Mesodermal cell (in vitro differentiated cells): ENCODE data around the gene CEP72.
"Not testable (repeated sequence)": the region's sequence is repeated elsewhere in the genome, so short reads cannot be mapped to it uniquely, and the experiment has no call there.

Source experiments
- H3K27ac ChIP-seq: 2 replicates; pipeline ENCODE4 v1.7.0; 2013; ENCODE audit warnings: mild to moderate bottlenecking, low read depth, low read length, moderate library complexity; ENCODE audit not compliant: severe bottlenecking
- H3K36me3 ChIP-seq: 2 replicates; pipeline ENCODE4 v1.7.1; 2013; ENCODE audit warnings: mild to moderate bottlenecking, low read length, moderate library complexity; ENCODE audit not compliant: control insufficient read depth, insufficient read depth
- H3K4me1 ChIP-seq: one replicate; pipeline ENCODE4 v1.7.1; 2013; ENCODE audit warnings: mild to moderate bottlenecking, low read length; ENCODE audit not compliant: insufficient read depth, control insufficient read depth, poor library complexity, severe bottlenecking
- H3K4me3 ChIP-seq: 2 replicates; pipeline ENCODE4 v1.7.0; 2013; ENCODE audit warnings: low read length, control low read depth, mild to moderate bottlenecking; ENCODE audit not compliant: insufficient read depth, poor library complexity, severe bottlenecking; ENCODE audit errors: extremely low read depth
- H3K9me3 ChIP-seq: 2 replicates; pipeline ENCODE4 v1.7.1; 2013; ENCODE audit warnings: mild to moderate bottlenecking, low read length, moderate library complexity; ENCODE audit not compliant: control insufficient read depth
- WGBS, 2 experiments: methylation state at CpG; one replicate each; pipeline ENCODE4 v1.1.5; 2013; ENCODE audit warnings: missing lambda C conversion rate in 2 of 2; ENCODE audit not compliant: insufficient coverage in 2 of 2; 5-methylcytosine and 5-hydroxymethylcytosine counted together

Gene CEP72

DNA sequence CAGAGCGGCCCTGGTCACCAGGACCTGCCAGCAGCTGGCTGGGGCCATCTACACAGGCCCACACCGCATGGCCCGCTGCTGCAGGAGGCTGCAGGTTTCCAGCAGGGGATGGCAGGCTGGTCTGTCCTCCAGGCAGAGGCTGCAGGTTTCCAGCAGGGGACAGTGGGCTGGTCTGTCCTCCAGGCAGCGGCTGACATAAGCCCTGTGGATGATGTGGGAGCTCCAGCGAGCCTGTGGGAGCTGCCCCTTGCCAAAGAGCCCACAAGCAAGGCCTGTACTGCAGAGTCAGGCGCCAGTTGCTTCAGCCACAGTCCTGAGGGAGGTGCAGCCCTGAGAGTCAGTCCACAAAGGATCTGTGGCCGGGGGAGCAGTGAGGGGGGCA lies 62.5 kb downstream of the CEP72 start:
- Histone ChIP-seq H3K27ac (no peak overlapping the region), H3K4me3 (no peak overlapping the region), H3K36me3 (no peaks in the 10 kb centered on the region), H3K9me3 (no peaks in the 10 kb centered on the region), H3K4me1 (peaks cover 14% of the 10 kb centered on the region)
- WGBS, 2 experiments, result 50 to 66% methylated on average over 6 of the region's 7 CpGs

DNA sequence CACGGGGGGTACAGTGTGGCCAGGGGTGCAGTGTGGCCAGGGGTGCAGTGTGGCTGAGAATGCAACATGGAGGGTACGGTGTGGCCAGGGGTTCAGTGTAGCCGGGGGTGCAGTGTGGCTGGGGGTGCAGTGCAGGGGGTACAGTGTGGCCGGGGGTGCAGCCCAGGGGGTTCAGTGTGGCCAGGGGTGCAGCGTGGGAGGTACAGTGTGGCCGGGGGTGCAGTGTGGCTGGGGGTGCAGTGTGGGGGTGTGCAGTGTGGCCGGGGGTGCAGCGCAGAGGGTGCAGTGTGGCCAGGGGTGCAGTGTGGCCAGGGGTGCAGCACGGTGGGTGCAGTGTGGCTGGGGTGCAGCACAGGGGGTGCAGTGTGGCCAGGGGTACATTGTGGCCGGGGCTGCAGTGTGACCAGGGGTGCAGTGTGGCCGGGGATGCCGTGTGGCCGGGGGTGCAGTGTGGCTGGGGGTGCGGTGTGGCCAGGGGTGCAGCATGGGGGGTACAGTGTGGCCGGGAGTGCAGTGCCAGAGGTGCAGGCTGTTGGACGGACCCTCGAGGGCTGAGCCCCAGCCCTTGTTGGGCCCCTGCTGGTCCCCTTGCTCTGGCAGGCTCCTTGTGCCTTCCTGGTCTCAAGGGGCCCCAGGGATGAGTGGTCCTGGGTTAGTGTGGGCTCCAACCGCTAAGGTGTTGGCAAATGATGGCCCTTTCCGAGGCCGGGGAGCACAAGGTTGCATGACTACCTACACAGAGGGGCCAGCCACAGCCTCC lies 63.2 kb downstream of the CEP72 start:
- WGBS, 2 experiments, result 84 to 92% methylated on average over 12 to 13 of the region's 20 CpGs
- peaks cover 12% of the 10 kb centered on the region for H3K4me1 ChIP-seq
- no peaks in the 10 kb centered on the region for H3K36me3 ChIP-seq
- H3K9me3 ChIP-seq, result no peaks in the 10 kb centered on the region
- no peak overlapping the region for H3K27ac ChIP-seq
- H3K4me3 ChIP-seq, result no peak overlapping the region

DNA sequence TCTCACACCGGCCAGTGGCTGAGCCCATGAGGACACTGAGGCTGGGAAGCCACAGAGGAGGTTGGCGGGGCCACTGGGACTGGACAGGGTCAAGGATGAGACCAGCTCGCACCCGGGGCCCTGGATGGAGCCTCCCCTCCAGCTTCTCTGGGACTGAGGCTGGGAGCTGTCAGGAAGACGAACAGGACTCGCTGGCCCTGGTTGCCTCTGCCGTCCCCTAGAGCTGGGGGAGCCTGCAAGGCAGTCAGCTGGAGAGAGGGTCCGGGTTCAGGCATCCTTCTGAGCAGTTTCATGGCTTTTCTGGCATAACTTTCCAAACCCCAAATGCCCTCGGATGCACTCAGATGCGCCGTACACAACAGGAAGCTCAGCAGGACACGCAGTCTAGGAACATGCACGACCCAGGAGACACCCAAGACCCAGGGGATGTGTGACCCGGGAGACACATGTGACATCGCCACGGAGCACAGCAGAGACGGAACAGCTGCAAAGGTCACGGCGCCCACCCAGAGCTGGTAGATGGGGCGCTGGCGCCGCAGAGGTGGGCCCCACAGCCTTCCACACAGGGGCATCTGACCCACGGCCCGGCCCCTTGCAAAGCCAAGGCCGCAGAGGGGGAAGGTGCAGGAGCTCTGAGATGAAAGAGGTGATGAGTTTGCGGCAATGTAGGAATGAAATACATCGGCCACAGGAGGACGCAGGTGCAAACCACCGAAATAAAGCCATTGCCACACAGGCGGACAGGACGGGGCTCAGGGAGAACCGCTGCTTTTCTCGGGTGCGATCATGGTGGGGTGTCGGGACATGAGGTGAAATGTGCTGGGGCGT lies 63.9 kb downstream of the CEP72 start:
- Histone ChIP-seq H3K9me3 (no peaks in the 10 kb centered on the region), H3K4me3 (no peak overlapping the region), H3K4me1 (peaks cover 12% of the 10 kb centered on the region), H3K27ac (no peak overlapping the region), H3K36me3 (no peaks in the 10 kb centered on the region)
- 86 to 87% methylated on average over 36 of the region's 36 CpGs for whole genome bisulfite sequencing, 2 experiments

DNA sequence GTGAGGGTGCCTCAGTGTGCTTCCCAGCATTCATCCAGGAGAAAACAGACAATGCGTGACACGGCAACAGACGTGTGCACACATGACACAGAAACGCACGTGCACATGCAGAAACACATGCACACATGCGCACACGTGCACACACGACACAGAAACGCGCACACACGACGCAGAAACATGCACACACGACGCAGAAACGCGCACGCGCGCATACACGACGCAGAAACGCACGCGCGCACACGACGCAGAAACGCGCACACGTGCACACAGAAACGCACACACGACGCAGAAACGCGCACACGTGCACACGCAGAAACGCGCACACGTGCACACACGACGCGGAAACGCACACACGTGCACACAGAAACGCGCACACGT lies 64.5 kb downstream of the CEP72 start:
- no peak overlapping the region for H3K27ac ChIP-seq
- no peaks in the 10 kb centered on the region for H3K36me3 ChIP-seq
- H3K9me3 ChIP-seq, result no peaks in the 10 kb centered on the region
- H3K4me3 ChIP-seq, result no peak overlapping the region
- 93 to 95% methylated on average over 48 of the region's 48 CpGs for WGBS, 2 experiments
- H3K4me1 ChIP-seq, result peaks cover 12% of the 10 kb centered on the region

DNA sequence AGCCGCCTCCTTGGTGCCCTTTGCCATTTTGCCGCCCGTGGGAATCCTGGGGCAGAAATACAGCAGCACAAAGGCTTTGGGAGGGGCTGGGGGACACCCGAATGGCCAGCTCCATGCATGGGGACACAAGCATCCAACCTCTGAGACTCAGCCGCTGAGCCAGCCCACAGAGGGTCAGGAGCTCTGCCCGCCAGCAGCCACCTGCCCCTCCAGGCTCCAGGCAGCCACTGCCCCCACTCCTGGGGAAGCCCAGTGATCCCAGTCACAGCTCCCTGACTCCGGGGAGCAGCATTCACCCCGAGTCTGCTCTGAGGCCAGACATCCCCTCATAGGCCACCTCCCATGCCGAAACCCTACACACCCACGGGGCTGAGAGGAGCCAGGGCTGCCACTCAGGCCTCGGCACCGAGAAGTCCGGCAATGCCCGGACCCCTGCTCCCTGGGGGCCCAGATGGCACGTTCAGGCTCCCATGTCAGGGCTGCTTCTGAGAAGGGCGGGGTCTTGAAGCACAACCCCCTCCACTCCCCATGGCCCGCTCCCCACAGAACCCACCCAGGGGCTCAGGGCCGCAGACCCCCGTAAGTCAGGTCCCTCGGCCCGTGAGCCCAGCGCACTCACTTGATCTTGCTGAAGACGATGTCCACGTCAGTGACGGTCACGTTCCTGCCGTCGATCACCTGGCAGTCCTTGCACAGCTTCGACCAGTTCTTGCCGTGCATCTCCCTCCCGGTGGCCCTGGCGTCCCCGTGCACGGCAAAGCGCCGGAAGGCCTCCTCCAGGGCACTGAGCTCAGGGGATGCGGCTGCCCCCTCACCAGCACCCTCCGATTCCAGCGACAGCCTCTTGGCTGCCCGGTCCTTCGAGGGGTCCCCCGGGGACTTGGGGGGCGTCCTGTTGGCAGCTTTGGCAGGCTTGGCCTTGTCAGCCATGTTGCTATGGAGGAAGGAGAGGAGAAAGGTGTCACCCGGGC lies 65.3 kb downstream of the CEP72 start:
- no peaks in the 10 kb centered on the region for H3K36me3 ChIP-seq
- no peak overlapping the region for H3K27ac ChIP-seq
- H3K4me1 ChIP-seq, result peaks cover 7% of the 10 kb centered on the region
- 86 to 92% methylated on average over 31 to 32 of the region's 44 CpGs for WGBS, 2 experiments
- no peak overlapping the region for H3K4me3 ChIP-seq
- H3K9me3 ChIP-seq, result no peaks in the 10 kb centered on the region

DNA sequence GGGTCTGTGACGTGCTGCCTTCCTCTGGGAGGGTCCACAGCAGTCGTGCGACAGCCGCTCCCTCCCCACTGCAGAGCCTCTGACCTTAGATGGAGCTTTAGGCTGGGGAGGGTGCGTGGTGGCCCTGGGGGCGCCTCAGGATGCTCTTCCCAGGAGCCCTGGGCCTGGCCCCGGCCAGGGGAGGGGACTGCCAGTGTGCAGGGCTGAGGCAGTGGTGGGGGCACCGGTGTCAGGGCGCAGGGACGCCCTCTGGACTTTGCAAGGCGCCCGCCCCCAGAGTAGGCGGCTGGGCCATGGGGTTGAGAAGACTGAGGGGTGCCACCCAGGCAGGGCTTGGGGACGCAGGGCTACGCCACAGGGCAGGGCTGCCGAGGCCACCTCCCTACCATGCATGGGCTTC lies 66.4 kb downstream of the CEP72 start:
- not testable (repeated sequence) for H3K9me3 ChIP-seq, H3K36me3 ChIP-seq, H3K27ac ChIP-seq, H3K4me3 ChIP-seq, H3K4me1 ChIP-seq
- WGBS, 2 experiments, result 84 to 86% methylated on average over 4 to 5 of the region's 16 CpGs

DNA sequence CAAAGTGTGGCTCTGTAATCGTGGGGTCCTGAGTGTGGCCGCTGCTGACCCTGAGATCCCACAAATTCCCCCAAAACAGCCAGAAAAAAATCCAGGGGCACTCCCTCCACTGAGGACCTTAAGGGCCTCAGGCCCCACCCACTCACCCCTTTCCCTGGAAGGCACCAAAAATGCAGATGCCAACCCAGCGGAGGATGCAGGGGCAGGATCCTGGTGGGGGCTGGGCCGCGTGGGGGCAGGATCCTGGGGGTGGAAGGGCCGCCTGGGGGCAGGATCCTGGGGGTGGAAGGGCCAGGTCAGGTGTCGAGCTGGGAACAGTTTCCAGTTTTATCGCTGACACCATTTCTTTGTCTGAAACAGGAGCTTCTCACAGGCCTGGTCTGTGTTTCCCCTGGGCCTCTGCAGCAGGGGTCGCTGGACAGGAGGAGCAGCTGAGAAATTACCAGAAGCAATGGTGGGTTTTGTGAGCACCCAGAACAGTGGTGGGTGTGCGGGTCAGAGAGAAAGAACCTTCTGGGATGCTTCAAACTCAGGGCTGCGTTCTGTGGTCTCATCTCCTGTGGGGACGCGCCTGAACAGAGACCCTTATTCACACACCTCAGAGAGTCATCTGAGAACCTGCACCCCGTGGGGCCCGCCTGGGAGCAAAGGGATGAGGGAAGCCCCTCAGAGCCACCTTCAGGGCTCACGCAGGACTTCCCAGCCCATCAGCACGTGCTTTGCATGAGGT lies 67.2 kb downstream of the CEP72 start:
- H3K27ac ChIP-seq, result not testable (repeated sequence)

DNA sequence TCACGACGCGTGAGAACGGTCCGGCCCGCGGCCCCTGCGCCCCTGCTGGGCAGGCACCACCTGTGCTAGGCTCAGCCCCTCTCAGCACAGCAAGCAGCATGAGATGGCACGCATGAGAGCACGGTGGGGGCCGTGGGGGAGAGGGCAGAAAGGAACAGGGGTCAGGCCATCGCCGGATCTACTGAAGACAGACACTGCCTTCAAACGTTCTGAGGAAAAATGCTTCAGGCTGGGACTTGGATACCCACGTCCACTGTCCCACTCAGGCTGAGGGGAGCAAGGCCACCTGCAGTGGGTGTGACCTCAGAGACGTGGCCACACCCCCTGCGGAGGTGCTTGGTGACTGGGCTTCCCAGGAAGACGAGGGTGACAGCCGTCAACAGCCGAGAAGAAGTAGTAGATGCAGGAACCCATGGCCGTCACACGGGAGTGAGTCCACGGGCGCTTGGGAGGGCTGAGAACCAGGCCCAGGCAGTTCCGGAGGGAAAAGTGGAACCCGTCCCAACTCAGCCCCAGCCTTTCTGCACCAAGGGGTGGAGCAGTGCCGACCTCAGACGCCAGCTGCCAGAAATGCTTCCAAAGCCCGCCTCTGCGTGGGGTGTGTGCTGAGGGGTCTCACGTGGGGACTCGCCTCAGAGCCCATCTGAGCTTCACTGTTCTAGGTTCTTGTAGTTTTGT lies 68.1 kb downstream of the CEP72 start:
- not testable (repeated sequence) for H3K27ac ChIP-seq, H3K4me1 ChIP-seq, H3K9me3 ChIP-seq, H3K4me3 ChIP-seq, H3K36me3 ChIP-seq
- 93% methylated on average over 3 of the region's 32 CpGs; no CpG with 5 or more reads in 1 of the 2 experiments for WGBS, 2 experiments

More for the DNA sequence above, 67.2 kb downstream of the CEP72 start:
- not testable (repeated sequence) for H3K9me3 ChIP-seq, H3K4me1 ChIP-seq, H3K4me3 ChIP-seq, H3K36me3 ChIP-seq
- 79 to 91% methylated on average over 4 to 8 of the region's 17 CpGs for WGBS, 2 experiments

DNA sequence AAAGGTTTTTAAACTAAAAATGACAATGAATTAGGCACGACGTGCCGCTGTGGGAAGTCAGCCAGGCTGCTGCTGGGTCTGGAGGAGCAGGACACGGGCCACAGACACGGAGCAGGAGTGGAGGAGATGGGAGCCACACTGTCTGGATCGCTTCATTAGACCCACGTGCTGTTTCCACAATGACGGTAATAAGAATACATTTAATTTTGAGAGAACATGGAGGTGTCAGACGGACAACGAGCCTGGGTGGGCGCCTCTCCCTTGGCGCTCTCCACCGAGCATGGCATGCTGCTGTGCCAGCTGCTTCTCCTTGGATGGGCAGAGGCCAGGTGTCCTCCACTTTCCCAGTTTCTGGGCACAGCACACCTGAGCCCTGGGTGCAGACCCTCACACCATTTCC lies 68.7 kb downstream of the CEP72 start:
- H3K27ac ChIP-seq, H3K4me1 ChIP-seq, H3K4me3 ChIP-seq, H3K9me3 ChIP-seq, H3K36me3 ChIP-seq: not testable (repeated sequence)
- 92% methylated on average over 13 of the region's 13 CpGs for WGBS, 2 experiments
